DND-41 (cell line): ENCODE measurements around the gene CD200.

Source experiments
- ATAC-seq: fragments of 200-7000 bp; cut with Tn5 transposase; 3 replicates; pipeline ENCODE4 v1.9.1; 2021; ENCODE audit warnings: low read depth; ENCODE audit not compliant: insufficient read depth
- DNase-seq: peaks from one replicate; pipeline ENCODE4 v3.0.0-alpha.2; 2020
- H2AFZ ChIP-seq: 2 replicates; pipeline ENCODE4 v1.6.0; 2012; ENCODE audit warnings: low read depth, low read length
- H3K27ac ChIP-seq: 2 replicates; pipeline ENCODE4 v1.5.1; 2012; ENCODE audit warnings: low read length, inconsistent platforms
- H3K27me3 ChIP-seq: fragments of 200-600 bp; sonication (generic); 2 replicates; pipeline ENCODE4 v1.6.0; 2012; ENCODE audit warnings: low read length, mild to moderate bottlenecking, inconsistent platforms; ENCODE audit not compliant: insufficient read depth, poor library complexity
- H3K36me3 ChIP-seq: 2 replicates; pipeline ENCODE4 v1.5.1; 2012; ENCODE audit warnings: low read length, inconsistent platforms; ENCODE audit not compliant: insufficient read depth
- H3K4me1 ChIP-seq: 2 replicates; pipeline ENCODE4 v1.5.1; 2012; ENCODE audit warnings: mild to moderate bottlenecking, low read length; ENCODE audit not compliant: insufficient read depth
- H3K4me2 ChIP-seq: 2 replicates; pipeline ENCODE4 v1.6.0; 2012; ENCODE audit warnings: mild to moderate bottlenecking, moderate library complexity, low read length, inconsistent platforms; ENCODE audit not compliant: insufficient read depth
- H3K4me3 ChIP-seq, 2 experiments: fragments of 200-600 bp in 1 of 2; shearing (Covaris generic) in 1 of 2; 2 replicates each; pipeline ENCODE4 v1.5.1; 2012 to 2016; ENCODE audit warnings: inconsistent platforms in 2 of 2, low read length in 2 of 2, mild to moderate bottlenecking in 2 of 2, low read depth in 1 of 2, moderate library complexity in 1 of 2
- H3K79me2 ChIP-seq: 2 replicates; pipeline ENCODE4 v1.6.0; 2012; ENCODE audit warnings: low read length, inconsistent platforms; ENCODE audit not compliant: insufficient read depth
- H3K9ac ChIP-seq: 2 replicates; pipeline ENCODE4 v1.6.0; 2012; ENCODE audit warnings: low read depth, mild to moderate bottlenecking, inconsistent platforms, low read length, moderate library complexity
- H3K9me3 ChIP-seq: 2 replicates; pipeline ENCODE4 v1.5.1; 2012; ENCODE audit warnings: low read length, moderate library complexity, mild to moderate bottlenecking, inconsistent platforms; ENCODE audit not compliant: insufficient read depth, severe bottlenecking
- H4K20me1 ChIP-seq: 2 replicates; pipeline ENCODE4 v1.6.0; 2012; ENCODE audit warnings: low read length; ENCODE audit not compliant: insufficient read depth
- EZH2 ChIP-seq: IDR thresholded peaks from 3 replicates; pipeline ENCODE4 v1.6.1; 2012; ENCODE audit warnings: borderline replicate concordance, low read depth, mild to moderate bottlenecking, moderate library complexity, low read length, inconsistent platforms; ENCODE audit not compliant: severe bottlenecking
- TF ChIP-seq, protein P1 (sequence below): IDR thresholded peaks from 2 replicates; pipeline ENCODE4 v1.5.1; 2012; ENCODE audit warnings: borderline replicate concordance, low read length, moderate library complexity, mild to moderate bottlenecking; ENCODE audit not compliant: poor library complexity, severe bottlenecking; ENCODE audit errors: extremely low read depth

Gene CD200

DNA sequence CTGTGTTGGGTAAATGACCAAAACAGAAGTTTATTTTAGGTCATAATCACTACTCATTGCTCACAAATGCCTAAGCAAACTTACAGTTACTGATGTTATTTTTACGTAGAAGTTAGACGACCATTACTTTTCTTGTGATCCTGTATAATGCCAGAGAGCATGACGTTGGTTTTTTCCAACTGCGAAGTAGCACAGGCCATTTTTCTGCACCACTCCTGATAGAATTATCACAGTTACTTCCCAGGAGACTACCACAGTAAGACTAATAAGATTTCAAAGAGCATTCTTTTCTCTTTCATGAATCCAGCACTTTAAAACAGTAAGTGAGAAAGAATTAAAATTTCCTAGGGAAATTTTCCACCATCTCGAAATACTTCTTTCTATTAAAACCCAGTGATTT is 19.8 kb downstream of the CD200 start:
- Histone ChIP-seq H3K9me3 (no peaks in the 10 kb centered on the region), H3K4me3 (no peak overlapping the region), H2AFZ (no peak overlapping the region), H3K36me3 (no peaks in the 10 kb centered on the region), H3K4me2 (no peak overlapping the region), H3K79me2 (no peaks in the 10 kb centered on the region), H4K20me1 (no peaks in the 10 kb centered on the region; the same call in 1 of the 2 replicates), H3K9ac (no peak overlapping the region), H3K4me1 (no peaks in the 10 kb centered on the region), H3K27ac (no peak overlapping the region), H3K27me3 (peaks cover 2% of the 10 kb centered on the region)
- DNase-seq (no peak), ATAC-seq (no peak)
- TF ChIP-seq EZH2: no peak
- TF ChIP-seq, protein P1, sequence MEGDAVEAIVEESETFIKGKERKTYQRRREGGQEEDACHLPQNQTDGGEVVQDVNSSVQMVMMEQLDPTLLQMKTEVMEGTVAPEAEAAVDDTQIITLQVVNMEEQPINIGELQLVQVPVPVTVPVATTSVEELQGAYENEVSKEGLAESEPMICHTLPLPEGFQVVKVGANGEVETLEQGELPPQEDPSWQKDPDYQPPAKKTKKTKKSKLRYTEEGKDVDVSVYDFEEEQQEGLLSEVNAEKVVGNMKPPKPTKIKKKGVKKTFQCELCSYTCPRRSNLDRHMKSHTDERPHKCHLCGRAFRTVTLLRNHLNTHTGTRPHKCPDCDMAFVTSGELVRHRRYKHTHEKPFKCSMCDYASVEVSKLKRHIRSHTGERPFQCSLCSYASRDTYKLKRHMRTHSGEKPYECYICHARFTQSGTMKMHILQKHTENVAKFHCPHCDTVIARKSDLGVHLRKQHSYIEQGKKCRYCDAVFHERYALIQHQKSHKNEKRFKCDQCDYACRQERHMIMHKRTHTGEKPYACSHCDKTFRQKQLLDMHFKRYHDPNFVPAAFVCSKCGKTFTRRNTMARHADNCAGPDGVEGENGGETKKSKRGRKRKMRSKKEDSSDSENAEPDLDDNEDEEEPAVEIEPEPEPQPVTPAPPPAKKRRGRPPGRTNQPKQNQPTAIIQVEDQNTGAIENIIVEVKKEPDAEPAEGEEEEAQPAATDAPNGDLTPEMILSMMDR: no peak

DNA sequence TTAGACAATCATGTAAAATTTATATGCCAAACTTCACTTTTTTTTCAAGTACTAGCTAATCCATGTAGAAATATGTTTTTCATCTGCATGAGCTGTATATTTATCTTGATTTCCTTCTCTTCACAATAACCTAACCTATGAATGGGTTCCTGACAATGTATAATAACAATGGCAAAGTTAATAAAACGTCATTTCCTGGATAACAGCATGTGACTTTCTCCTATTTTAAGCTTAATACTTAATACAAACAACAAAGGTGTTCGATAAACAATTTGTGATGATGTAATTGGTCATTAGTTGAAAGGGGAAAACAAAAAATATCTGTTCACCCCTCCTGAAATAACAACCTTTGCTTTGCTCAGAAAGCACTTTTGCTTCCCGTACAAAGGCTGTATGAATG is 20.4 kb downstream of the CD200 start:
- H3K4me1 ChIP-seq: no peaks in the 10 kb centered on the region
- H3K4me3 ChIP-seq: no peak overlapping the region
- no peak for DNase-seq
- no peaks in the 10 kb centered on the region for H3K36me3 ChIP-seq
- H3K9ac ChIP-seq: no peak overlapping the region
- no peak overlapping the region for H3K27ac ChIP-seq
- no peak for TF ChIP-seq EZH2
- TF ChIP-seq, protein P1: no peak
- ATAC-seq: no peak
- no peaks in the 10 kb centered on the region for H3K79me2 ChIP-seq
- no peak overlapping the region for H2AFZ ChIP-seq
- no peaks in the 10 kb centered on the region for H3K9me3 ChIP-seq
- H4K20me1 ChIP-seq: no peaks in the 10 kb centered on the region; the same call in 1 of the 2 replicates
- H3K27me3 ChIP-seq: peaks cover 2% of the 10 kb centered on the region
- no peak overlapping the region for H3K4me2 ChIP-seq

DNA sequence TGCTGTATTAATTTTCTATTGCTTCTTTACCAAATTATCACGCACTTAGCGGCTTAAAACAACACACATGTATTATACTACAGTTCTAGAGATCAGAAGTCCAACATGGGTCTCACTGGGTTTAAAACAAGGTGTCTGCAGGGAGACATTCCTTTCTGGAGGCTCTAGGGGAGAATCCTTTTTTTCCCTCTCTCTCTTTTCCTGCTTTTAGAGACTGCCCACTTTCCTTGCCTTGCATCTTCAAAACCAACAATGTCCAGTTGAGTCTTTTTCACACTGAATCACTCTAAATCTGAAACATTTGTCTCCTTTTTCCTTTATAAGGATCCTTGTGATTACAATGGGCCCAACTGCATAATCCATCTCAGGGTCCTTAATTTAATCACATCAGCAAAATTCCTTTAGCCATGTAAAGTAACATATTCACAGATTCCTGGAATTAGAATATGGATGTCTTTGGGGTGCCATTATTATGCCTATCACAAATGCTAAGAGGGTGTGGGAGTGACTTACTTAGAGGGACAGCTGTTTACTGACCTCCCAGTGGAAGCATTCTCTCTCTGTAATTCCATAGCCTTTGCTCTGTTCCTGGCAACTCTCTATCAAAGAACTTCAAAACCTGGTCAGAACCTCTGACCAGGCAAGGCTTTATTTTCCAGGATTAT is 21.8 kb downstream of the CD200 start:
- no peaks in the 10 kb centered on the region for H3K36me3 ChIP-seq
- ATAC-seq: no peak
- H3K79me2 ChIP-seq: no peaks in the 10 kb centered on the region
- no peak overlapping the region for H3K4me2 ChIP-seq
- no peaks in the 10 kb centered on the region for H3K9me3 ChIP-seq
- TF ChIP-seq, protein P1: no peak
- TF ChIP-seq EZH2: no peak
- H2AFZ ChIP-seq: no peak overlapping the region
- no peak for DNase-seq
- no peaks in the 10 kb centered on the region for H3K4me1 ChIP-seq
- no peaks in the 10 kb centered on the region; the same call in 1 of the 2 replicates for H4K20me1 ChIP-seq
- peaks cover 2% of the 10 kb centered on the region for H3K27me3 ChIP-seq
- H3K9ac ChIP-seq: no peak overlapping the region
- H3K27ac ChIP-seq: no peak overlapping the region
- no peak overlapping the region for H3K4me3 ChIP-seq
